GM10266 (cell line): ENCODE measurements around the gene CSNK1E.

Experiments used
- DNase-seq: peaks from one replicate; pipeline ENCODE4 v3.0.0; 2012; ENCODE audit errors: extremely low spot score
- CTCF ChIP-seq: IDR thresholded peaks from 2 replicates; pipeline ENCODE4 v1.5.1; 2012; ENCODE audit warnings: mild to moderate bottlenecking, low read depth; ENCODE audit not compliant: control insufficient read depth, insufficient read depth; ENCODE audit errors: missing control alignments

Gene CSNK1E

GRCh38 chr22:38270091-38270992 is 46.9 kb downstream of the CSNK1E start:
- TF ChIP-seq CTCF, result no peak
- no peak for DNase-seq

- no peak for DNase-seq
Observed at GRCh38 chr22:38269466-38269865, 47.8 kb downstream of the CSNK1E start.

GRCh38 chr22:38267086-38267485 is 50.1 kb downstream of the CSNK1E start:
- DNase-seq, result no peak
- TF ChIP-seq CTCF, result no peak

More at GRCh38 chr22:38269466-38269865, 47.8 kb downstream of the CSNK1E start:
- no peak for TF ChIP-seq CTCF

GRCh38 chr22:38266120-38266519 is 51.1 kb downstream of the CSNK1E start:
- no peak for DNase-seq
- TF ChIP-seq CTCF, result no peak

- DNase-seq, result no peak
- TF ChIP-seq CTCF, result no peak
Observed at GRCh38 chr22:38264322-38264843, 52.9 kb downstream of the CSNK1E start.

- TF ChIP-seq CTCF, result peak; percentile 58
- DNase-seq, result peak; percentile 70
Observed at GRCh38 chr22:38262051-38262795, 55.0 kb downstream of the CSNK1E start.
